ENCODE results near the gene ODAM.
A peak's percentile ranks its signal among the peaks of the same experiment; 100 is the strongest.

ODAM gene

GRCh38 chr4:70181864-70182263 is 13.7 kb upstream of the ODAM start:
- no peak for TF ChIP-seq CTCF (conservative IDR thresholded peaks at IDR 0.05; ENCODE audit: low read depth, low read length)
- Histone ChIP-seq H3K36me3 (ENCODE audit: insufficient read depth) (no peaks in the 10 kb centered on the region), H3K27ac (no peak overlapping the region), H3K27me3 (ENCODE audit: insufficient read depth, low read depth) (no peaks in the 10 kb centered on the region), H3K4me3 (IDR thresholded peaks at IDR 0.05; ENCODE audit: insufficient read depth, low read depth, low read length) (no peak overlapping the region), H3K4me1 (ENCODE audit: low read depth, poor library complexity, severe bottlenecking) (no peaks in the 10 kb centered on the region), H3K4me2 (no peak overlapping the region), H4K20me1 (ENCODE audit: insufficient read depth) (no peaks in the 10 kb centered on the region), H2AFZ (ENCODE audit: low read depth) (no peak overlapping the region), H3K9ac (no peak overlapping the region), H3K79me2 (ENCODE audit: insufficient read depth, low read depth) (no peaks in the 10 kb centered on the region)

DNA sequence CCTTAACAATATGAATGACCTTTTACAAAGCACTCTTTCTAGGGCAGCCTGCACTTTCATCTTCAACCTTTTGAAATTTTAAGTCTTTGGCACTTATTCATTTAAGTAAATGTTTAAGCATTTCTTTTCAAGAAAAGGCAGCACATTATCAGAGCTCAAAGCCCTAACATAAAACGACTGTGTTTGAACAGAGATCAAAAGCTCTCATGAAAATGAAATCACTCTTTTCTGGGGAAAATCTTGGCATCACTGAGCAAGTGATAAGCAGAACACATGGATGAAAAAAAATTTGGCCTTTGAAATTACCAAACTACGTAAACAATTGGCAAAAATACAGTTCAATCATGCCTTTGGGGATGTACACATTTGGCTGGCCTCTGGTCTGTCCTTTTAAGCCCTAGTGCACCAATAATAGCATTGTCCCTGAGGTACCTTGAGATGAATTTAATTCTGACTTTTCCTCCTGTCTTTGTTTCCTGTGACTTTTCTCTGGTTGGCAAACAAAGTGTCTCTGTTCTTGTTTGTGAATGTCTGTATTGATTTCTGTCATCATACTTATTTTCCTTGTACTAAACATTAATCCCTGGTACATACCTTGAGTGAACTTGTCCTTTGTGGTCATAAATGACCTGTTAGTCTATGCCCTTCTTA is 12.9 kb upstream of the ODAM start:
- Histone ChIP-seq H3K9ac (no peak overlapping the region), H3K79me2 (ENCODE audit: insufficient read depth, low read depth) (no peaks in the 10 kb centered on the region), H3K27ac (no peak overlapping the region), H3K4me3 (IDR thresholded peaks at IDR 0.05; ENCODE audit: insufficient read depth, low read depth, low read length) (no peak overlapping the region), H3K36me3 (ENCODE audit: insufficient read depth) (no peaks in the 10 kb centered on the region), H3K4me1 (ENCODE audit: low read depth, poor library complexity, severe bottlenecking) (no peaks in the 10 kb centered on the region), H3K4me2 (no peak overlapping the region), H4K20me1 (ENCODE audit: insufficient read depth) (no peaks in the 10 kb centered on the region), H3K27me3 (ENCODE audit: insufficient read depth, low read depth) (no peaks in the 10 kb centered on the region), H2AFZ (ENCODE audit: low read depth) (no peak overlapping the region)
- TF ChIP-seq CTCF (conservative IDR thresholded peaks at IDR 0.05; ENCODE audit: low read depth, low read length) = no peak

DNA sequence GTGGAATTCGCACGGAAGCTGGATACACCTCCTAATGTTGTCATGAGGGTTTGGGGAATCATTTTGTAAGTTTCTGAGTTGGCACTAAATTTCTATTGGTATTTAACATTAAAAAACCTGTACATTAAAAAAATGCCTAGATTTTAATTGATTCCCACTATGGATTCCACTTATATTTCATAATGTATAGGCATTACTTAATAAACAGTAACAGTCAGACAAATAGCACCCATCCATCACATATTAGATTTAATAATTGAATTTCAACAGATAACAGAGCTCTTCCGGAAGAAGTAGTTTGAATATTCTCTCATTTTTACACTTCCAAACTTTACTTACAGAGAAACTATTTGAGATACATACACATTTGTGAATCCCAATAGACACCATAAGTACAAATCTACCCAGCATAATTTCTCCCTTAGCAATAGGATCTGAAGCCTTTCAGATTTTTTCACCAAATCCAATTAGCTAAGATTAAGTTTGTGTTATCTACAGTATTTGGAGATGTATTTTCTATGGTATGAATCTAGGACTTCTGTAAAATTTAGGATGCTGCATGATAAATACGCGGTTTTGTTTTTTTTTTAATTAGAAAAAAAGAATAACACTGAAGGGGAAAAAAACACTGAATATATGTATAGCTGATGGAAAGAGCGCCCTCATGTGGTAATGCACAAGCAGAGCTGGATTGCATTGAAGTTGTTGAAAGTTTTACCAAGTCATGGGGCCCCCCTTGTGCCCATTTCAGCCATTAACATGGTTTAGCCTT is 12.2 kb upstream of the ODAM start:
- no peak overlapping the region for H3K9ac ChIP-seq

GRCh38 chr4:70183940-70184246 is 11.6 kb upstream of the ODAM start:
- H3K27me3 ChIP-seq (ENCODE audit: insufficient read depth, low read depth) = no peaks in the 10 kb centered on the region
- no peak overlapping the region for H3K4me3 ChIP-seq (IDR thresholded peaks at IDR 0.05; ENCODE audit: insufficient read depth, low read depth, low read length)
- H3K4me1 ChIP-seq (ENCODE audit: low read depth, poor library complexity, severe bottlenecking) = no peaks in the 10 kb centered on the region
- H3K79me2 ChIP-seq (ENCODE audit: insufficient read depth, low read depth) = no peaks in the 10 kb centered on the region
- no peaks in the 10 kb centered on the region for H3K36me3 ChIP-seq (ENCODE audit: insufficient read depth)
- no peak overlapping the region for H2AFZ ChIP-seq (ENCODE audit: low read depth)
- no peak overlapping the region for H3K9ac ChIP-seq
- TF ChIP-seq CTCF (conservative IDR thresholded peaks at IDR 0.05; ENCODE audit: low read depth, low read length) = peak; percentile 54
- no peak overlapping the region for H3K4me2 ChIP-seq
- H4K20me1 ChIP-seq (ENCODE audit: insufficient read depth) = no peaks in the 10 kb centered on the region
- H3K27ac ChIP-seq = no peak overlapping the region

More for the DNA sequence above, 12.2 kb upstream of the ODAM start:
- peak; percentile 96 for TF ChIP-seq CTCF (conservative IDR thresholded peaks at IDR 0.05; ENCODE audit: low read depth, low read length)
- no peak overlapping the region for H3K4me2 ChIP-seq
- no peak overlapping the region for H3K27ac ChIP-seq
- H2AFZ ChIP-seq (ENCODE audit: low read depth) = no peak overlapping the region
- no peaks in the 10 kb centered on the region for H4K20me1 ChIP-seq (ENCODE audit: insufficient read depth)
- no peaks in the 10 kb centered on the region for H3K36me3 ChIP-seq (ENCODE audit: insufficient read depth)
- H3K79me2 ChIP-seq (ENCODE audit: insufficient read depth, low read depth) = no peaks in the 10 kb centered on the region
- no peaks in the 10 kb centered on the region for H3K27me3 ChIP-seq (ENCODE audit: insufficient read depth, low read depth)
- no peak overlapping the region for H3K4me3 ChIP-seq (IDR thresholded peaks at IDR 0.05; ENCODE audit: insufficient read depth, low read depth, low read length)
- H3K4me1 ChIP-seq (ENCODE audit: low read depth, poor library complexity, severe bottlenecking) = no peaks in the 10 kb centered on the region
